ENCODE measurements around the gene LRIG2. TPM values are rescaled to one million over a fixed set of nuclear protein-coding genes. Genes with fewer than 3 reads are reported as not detected.

The LRIG2 gene
- total RNA-seq, 1 experiment from 2014 or later, result 23.2 TPM

DNA sequence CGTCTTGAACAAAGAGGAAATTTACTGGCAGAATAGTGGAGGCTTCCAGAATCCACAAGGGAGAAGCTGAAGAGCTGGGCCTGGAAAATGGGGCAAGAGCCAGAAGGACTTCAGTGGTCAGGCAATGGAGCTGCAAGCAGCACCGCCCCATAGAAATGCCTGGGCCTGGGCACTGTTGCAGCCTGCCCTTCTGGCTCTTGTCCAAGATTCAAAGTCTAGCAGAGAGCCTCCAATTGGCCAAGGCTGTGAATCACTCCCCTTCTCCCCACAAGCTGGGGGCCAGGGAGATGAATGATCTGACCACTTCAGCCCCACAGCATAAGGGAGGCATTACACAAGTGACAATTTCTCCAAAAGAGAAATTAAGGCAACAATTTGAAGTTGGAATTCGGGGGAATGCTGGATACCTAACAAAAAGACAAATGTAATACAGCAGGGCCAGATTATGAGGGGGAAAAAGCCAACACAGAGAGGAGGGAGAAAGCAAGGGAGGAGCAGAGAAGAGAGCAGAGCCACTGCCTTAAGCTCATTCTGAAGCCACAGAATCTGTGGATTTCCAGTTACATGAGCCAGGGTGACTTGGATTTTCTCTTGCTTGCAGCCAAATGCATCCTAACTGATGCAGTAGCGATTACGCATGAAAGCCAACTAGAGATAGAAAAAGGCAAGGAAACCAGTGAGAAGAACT, 80.3 kb downstream of the LRIG2 start:
- Histone ChIP-seq H3K18ac (ENCODE audit: insufficient read length, low read depth, low read length) (no peak overlapping the region), H3K4ac (ENCODE audit: low read depth, low read length) (no peak overlapping the region), H3K9me3 (ENCODE audit: control insufficient read depth, low read depth, low read length) (peaks cover 15% of the 10 kb centered on the region), H4K91ac (ENCODE audit: insufficient read length, low read depth, low read length) (no peak overlapping the region), H2AK5ac (ENCODE audit: insufficient read length, low read length) (no peak overlapping the region), H3T11ph (ENCODE audit: low read length) (no peak overlapping the region), H4K20me1 (ENCODE audit: control insufficient read depth, insufficient read depth, insufficient read length) (no peaks in the 10 kb centered on the region), H3K27ac (ENCODE audit: insufficient read length, low read depth, low read length) (no peak overlapping the region), H3K14ac (ENCODE audit: insufficient read depth, low read length) (no peak overlapping the region), H2AFZ (ENCODE audit: low read length) (no peak overlapping the region), H3K79me2 (ENCODE audit: insufficient read depth, low read length) (no peaks in the 10 kb centered on the region), H3K56ac (ENCODE audit: insufficient read length, low read depth, low read length) (no peak overlapping the region), H2BK15ac (ENCODE audit: low read depth, low read length) (no peak overlapping the region), H3K4me2 (ENCODE audit: insufficient read depth, insufficient read length, low read length) (no peak overlapping the region), H4K5ac (ENCODE audit: insufficient read length, low read depth, low read length) (no peak overlapping the region), H2BK12ac (ENCODE audit: insufficient read length, low read depth, low read length) (no peak overlapping the region), H3K9ac (ENCODE audit: extremely low read depth, insufficient read length, low read length) (no peak overlapping the region), H4K8ac (replicated peaks; ENCODE audit: insufficient read length, low read depth, low read length) (no peak overlapping the region), H3K4me1 (ENCODE audit: insufficient read depth, low read length) (no peaks in the 10 kb centered on the region), H3K79me1 (ENCODE audit: insufficient read depth, low read depth, low read length, poor library complexity, severe bottlenecking) (no peaks in the 10 kb centered on the region), H3K23me2 (ENCODE audit: insufficient read length, low read depth, low read length, poor library complexity, severe bottlenecking) (no peaks in the 10 kb centered on the region), H2BK20ac (ENCODE audit: low read depth, low read length, poor library complexity, severe bottlenecking) (no peak overlapping the region), H2BK5ac (ENCODE audit: insufficient read length, low read length) (no peak overlapping the region), H2BK120ac (ENCODE audit: low read depth, low read length, poor library complexity, severe bottlenecking) (no peak overlapping the region), H3K27me3 (ENCODE audit: insufficient read depth, low read length) (no peaks in the 10 kb centered on the region), H3K23ac (ENCODE audit: insufficient read length, low read depth, low read length) (no peak overlapping the region)
- Mint-ChIP-seq H3K27me3 (ENCODE audit: low read depth) (no peaks in the 10 kb centered on the region), H3K9me3 (peaks cover 26 to 30% of the 10 kb centered on the region in 2 experiments), H3K4me1 (peaks cover 12 to 14% of the 10 kb centered on the region in 2 experiments), H3K36me3 (ENCODE audit: insufficient read depth in 1 of 3, low read depth in 3 of 3) (peaks cover 19 to 26% (median 22%) of the 10 kb centered on the region in 3 experiments), H3K4me3 (no peak overlapping the region), H3K27ac (no peak overlapping the region)
- WGBS (ENCODE audit: extremely low coverage, insufficient read length, low lambda C conversion rate), result no CpG with 5 or more reads among the region's 5 CpGs
- no peak for DNase-seq
- TF ChIP-seq CTCF (conservative IDR thresholded peaks at IDR 0.05), result no peak
